HG03460 (cell line): ENCODE measurements around the gene ASH1L.
"Not testable (repeated sequence)": the region's sequence is repeated elsewhere in the genome, so short reads cannot be mapped to it uniquely, and the experiment has no call there.

Experiments used
- ATAC-seq: cut with Tn5 transposase; IDR thresholded peaks from one replicate; pipeline ENCODE4 v1.9.1; 2021; ENCODE audit not compliant: unreplicated experiment

The ASH1L gene

GRCh38 chr1:155562581-155563376 is at the start of gene ASH1L:
Gene ASH1L, minus strand, starts transcription at chr1:155562803. Its CDS starts 41,284 bp downstream, at chr1:155521519.
- peak; percentile 65 for ATAC-seq

GRCh38 chr1:155610257-155610647 is 47.6 kb upstream of the ASH1L start:
- ATAC-seq: peak; percentile 18

DNA sequence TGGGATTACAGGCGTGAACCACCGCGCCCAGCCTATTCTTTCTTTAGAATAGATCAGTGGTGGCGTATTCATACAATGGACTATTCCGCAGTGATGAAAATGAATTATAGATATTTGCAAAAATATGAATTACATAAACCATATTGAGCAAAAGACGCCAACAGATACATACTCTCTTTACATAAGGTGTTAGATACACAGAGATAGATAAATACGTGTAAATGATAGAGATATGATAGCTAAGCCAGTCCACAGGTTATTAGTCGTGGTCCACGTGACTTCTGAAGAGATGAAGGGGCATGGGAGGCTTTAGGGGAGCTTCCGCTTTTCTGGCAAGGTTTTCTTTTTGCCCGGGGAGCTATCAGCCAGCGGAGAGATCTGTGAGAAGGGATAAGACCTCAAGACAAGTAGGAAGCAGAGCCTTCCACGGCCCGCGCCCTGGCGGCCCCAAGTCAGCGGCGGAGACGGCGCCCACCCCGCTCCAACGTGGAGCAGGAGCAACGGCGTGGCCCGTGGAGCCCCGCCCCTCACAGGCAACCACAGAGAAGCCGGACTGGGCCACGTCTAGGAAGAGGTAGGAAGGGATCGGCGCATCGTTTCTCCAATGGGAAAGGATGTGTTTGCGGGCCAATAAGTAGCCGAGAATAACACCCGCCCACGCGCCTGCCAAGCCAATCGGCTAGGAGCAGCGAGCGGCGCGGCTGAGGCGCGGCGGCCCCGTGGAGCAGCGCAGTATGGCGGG is 47.1 kb upstream of the ASH1L start, which contains the start of gene MSTO1:
Gene MSTO1, plus strand, starts transcription at position 704 of the 742 bp plus-strand sequence. Its CDS starts 31 bp downstream, at position 735.
- ATAC-seq: peak; percentile 87

DNA sequence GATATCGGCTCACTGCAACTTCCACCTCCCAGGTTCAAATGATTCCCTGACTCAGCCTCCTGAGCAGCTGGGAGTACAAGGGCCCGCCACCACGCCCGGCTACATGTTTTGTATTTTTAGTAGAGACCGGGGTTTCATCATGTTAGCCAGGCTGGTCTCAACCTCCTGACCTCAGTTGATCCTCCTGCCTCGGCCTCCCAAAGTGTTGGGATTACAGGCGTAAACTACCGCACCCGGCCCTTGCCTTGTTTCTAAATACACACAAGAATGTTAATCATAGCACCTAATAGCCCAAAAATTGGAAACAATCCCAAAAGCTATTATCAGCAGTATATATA is 46.3 kb upstream of the ASH1L start:
- ATAC-seq: no peak

DNA sequence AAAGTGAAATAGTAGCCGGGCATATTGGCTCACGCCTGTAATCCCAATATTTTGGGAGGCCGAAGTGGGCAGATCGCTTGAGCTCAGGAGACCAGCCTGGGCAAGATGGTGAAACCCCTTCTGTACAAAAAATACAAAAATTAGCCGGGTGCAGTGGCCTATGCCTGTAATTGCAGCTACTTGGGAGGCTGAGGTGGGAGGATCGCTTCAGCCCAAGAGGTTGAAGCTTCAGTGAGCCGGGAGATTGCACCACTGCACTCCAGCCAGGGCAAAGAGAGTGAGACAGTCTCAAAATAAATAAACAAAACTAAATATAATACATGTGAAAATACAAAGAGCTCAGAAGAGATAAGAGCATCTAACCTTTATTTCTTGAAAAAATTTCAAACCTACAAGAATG is 45.1 kb upstream of the ASH1L start:
- no peak for ATAC-seq

- not testable (repeated sequence) for ATAC-seq
These were observed 37.4 kb upstream of the ASH1L start for GRCh38 chr1:155599828-155600572.

GRCh38 chr1:155598842-155599331 is 36.3 kb upstream of the ASH1L start:
- no peak for ATAC-seq

GRCh38 chr1:155596864-155597263 is 34.3 kb upstream of the ASH1L start:
- ATAC-seq: no peak

DNA sequence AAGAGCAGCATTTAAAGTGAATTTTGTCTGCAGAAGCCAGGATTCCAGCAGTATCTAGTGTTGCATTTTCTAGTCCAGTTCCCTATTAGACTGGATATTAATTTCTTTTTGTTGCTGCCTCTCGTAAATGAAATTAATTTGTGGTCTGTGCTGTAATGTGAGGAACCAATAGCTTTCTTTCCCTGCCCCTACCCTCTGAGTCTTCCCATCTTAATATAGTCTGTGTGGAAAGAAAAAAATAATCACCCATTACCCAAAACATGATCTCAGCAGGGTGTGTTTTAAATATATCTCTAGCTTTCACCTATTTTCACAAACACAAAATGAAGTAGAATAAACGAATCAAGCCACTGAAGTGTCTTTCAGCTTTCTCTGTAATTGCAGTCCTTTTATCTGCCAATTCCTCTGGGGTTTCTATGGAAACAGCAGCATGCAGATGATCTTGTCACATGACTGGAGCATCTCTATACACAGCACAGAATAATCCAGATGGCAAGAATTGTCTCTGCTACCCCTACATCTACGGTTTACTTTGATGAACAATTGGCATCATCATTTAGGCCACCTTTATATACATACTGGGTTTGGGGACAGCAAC is 33.4 kb upstream of the ASH1L start:
- ATAC-seq: not testable (repeated sequence)

GRCh38 chr1:155591770-155592169 is 29.2 kb upstream of the ASH1L start:
- ATAC-seq: no peak

GRCh38 chr1:155590516-155591247 is 28.1 kb upstream of the ASH1L start:
- ATAC-seq: not testable (repeated sequence)

GRCh38 chr1:155589282-155589681 is 26.7 kb upstream of the ASH1L start:
- not testable (repeated sequence) for ATAC-seq

DNA sequence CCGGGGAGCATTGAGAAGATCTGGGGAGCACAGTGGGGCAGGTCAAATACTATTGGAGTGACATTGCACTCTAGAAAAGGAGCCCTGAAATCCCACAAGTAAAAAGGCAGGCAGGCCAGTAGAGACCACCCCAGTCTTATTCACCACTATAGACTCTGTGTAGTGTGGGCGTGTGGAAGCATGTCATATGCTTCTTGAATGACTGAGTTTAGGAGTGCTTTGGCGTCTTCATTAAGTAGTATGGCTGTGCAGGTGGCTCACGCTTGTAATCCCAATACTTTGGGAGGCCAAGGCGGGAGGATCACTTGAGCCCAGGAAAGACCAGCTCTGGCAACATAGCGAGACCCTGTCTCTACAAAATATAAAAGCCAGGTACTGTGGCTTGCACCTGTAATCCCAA is 21.2 kb upstream of the ASH1L start:
- ATAC-seq: not testable (repeated sequence)

DNA sequence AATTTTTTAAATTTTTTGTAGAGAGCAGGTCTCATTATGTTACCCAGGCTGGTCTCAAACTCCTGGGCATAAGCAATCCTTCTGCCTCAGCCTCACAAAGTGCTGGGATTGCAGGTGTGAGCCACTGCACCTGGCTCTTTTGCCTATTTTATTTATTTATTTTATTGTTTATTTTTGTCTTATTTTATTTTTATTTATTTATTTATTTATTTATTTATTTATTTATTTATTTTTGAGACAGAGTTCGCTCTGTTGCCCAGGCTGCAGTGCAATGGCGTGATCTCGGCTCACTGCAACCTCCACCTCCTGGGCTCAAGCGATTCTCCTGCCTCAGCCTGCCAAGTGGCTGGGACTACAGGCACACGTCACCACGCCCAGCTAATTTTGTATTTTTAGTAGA is 13.0 kb upstream of the ASH1L start:
- not testable (repeated sequence) for ATAC-seq

DNA sequence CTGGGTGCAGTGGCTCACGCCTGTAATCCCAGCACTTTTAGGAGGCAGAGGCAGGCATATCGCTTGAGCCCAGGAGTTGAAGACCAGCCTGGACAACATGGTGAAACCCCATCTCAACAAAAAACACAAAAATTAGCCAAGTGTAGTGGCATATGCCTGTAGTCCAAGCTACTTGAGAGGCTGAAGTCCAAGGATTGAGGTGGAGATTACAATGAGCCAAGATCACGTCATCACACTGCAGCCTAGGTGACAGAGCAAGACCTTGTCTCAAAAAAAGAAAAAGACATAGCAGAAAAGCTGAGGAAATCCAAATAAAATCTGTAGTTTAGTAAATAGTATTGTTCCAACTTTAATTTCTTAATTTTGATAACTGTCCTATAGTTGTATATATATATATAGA is 11.5 kb upstream of the ASH1L start:
- ATAC-seq: no peak

DNA sequence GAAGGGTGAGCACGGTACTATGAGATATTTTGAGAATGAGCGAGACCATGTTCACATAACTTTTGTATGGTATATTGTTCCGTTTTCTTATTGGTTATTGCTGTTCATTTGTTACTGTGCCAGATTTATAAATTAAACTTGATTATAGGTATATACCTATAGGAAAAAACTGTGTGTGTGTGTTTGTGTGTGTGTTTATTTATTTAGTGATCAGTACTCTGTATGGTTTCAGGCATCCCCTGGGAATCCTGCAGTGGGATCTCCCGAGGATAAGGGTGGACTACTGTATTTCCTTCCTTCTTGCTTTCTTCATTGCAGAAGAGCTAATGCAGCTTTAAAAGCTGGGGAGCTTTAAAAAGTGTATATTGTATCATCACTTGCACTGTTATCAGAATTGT is 8.0 kb upstream of the ASH1L start:
- no peak for ATAC-seq

- ATAC-seq: no peak
These were observed 7.5 kb upstream of the ASH1L start for GRCh38 chr1:155569988-155570592.

DNA sequence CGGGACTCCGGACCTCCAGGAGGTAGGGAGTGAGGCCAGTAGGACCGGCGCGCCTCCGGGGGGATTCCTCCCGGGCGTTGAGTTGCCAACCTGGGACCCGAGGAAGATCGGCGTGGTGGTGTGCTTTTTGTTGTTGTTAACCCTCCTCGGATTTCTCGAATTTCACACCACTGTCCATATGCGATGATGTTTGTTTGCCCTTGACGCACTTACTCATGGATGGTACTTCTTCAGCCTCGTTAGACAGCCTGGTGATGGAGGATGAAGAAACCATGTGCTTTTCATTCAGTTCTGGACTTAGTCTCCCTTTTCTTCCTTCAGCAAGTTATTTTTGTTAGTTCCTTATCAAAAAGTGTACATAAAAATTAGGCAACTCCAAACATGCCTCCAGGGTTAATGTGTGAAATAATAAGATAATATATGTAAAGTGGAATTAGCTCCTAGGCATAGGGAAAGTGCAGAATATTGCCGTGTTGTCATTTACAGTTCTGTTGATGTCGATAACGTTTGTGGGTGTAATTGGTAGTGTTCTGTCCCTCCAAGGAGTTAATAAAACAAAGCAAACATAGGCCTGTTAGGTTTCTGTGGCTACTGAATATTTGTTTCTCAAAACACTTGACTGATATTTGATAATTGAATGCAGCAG is 897 bp upstream of the ASH1L start:
- not testable (repeated sequence) for ATAC-seq
